GM12874 (cell line): ENCODE measurements around the gene ING5.
A peak's percentile ranks its signal among the peaks of the same experiment; 100 is the strongest.

Experiments
- TF ChIP-seq, protein P1 (sequence below): IDR thresholded peaks from 2 replicates; pipeline ENCODE4 v1.5.1; 2011; ENCODE audit warnings: low read depth, mild to moderate bottlenecking, control low read depth, low read length, moderate library complexity; ENCODE audit not compliant: insufficient read depth

The ING5 gene

GRCh38 chr2:241729868-241730267 lies 28.0 kb downstream of the ING5 start:
- TF ChIP-seq, protein P1, sequence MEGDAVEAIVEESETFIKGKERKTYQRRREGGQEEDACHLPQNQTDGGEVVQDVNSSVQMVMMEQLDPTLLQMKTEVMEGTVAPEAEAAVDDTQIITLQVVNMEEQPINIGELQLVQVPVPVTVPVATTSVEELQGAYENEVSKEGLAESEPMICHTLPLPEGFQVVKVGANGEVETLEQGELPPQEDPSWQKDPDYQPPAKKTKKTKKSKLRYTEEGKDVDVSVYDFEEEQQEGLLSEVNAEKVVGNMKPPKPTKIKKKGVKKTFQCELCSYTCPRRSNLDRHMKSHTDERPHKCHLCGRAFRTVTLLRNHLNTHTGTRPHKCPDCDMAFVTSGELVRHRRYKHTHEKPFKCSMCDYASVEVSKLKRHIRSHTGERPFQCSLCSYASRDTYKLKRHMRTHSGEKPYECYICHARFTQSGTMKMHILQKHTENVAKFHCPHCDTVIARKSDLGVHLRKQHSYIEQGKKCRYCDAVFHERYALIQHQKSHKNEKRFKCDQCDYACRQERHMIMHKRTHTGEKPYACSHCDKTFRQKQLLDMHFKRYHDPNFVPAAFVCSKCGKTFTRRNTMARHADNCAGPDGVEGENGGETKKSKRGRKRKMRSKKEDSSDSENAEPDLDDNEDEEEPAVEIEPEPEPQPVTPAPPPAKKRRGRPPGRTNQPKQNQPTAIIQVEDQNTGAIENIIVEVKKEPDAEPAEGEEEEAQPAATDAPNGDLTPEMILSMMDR, result no peak

GRCh38 chr2:241730671-241731293 lies 28.9 kb downstream of the ING5 start:
- TF ChIP-seq, protein P1, result no peak

DNA sequence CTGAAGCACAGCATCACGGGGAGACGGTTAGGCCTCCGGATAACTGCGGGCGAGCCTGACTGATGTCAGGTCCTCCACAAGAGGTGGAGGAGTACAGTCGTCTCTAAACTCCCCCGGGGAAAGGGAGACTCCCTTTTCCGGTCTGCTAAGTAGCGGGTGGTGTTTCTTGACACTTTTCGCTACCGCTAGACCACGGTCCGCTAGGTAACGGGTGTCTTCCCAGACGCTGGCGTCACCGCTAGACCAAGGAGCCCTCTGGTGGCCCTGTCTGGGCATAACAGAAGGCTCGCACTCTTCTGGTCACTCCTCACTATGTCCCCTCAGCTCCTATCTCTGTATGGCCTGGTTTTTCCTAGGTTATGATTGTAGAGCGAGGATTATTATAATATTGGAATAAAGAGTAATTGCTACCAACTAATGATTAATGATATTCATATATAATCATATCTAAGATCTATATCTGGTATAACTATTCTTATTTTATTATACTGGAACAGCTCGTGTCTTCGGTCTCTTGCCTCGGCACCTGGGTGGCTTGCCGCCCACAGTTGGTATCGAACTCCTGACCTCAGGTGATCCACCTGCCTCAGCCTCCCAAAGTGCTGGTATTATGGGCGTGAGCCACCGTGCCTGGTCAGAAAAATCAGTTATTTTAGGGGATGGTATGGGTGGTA lies 30.8 kb downstream of the ING5 start:
- TF ChIP-seq, protein P1, result peak; percentile 39; the same call in 1 of the 2 replicates

DNA sequence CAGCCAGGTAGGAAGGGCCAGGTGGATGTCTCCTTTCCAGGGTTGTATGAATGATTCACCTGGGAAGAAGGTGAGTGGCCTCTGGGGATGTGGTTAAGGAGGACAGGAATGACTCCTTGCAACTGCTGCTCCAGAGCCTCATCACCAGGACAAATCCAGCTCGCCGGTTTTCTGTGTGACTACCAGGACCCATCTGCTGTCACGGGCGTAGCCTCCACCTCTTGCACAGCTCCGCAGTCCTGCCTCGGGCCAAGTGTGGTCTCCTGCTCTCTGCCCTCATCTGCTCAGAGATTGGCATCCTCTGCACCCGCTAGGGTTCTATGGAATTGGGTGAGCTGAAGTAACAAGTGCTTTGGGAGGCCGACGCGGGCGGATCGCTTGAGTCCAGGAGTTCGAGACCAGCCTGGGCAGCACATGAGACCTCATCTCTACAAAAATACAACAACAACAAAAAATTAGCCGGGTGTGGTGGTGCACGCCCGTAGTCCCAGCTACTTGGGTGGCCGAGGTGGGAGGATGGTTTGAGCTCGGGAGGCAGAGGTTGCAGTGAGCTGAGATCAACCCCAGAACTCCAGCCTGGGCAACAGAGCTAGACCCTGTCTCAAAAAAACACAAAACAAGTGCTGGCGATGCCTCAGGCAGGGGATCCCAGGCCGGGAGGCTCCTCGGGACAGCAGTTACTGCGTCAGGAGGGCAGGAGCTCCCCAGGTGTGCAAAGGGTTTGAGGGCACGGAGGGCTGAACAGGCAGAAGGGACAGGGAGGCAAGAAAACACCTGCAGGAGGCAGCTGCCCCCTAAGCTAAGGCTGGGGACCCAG lies 31.8 kb downstream of the ING5 start:
- TF ChIP-seq, protein P1, result no peak

GRCh38 chr2:241734208-241734466 lies 32.3 kb downstream of the ING5 start:
- TF ChIP-seq, protein P1, result 0 out of 2 replicates have a peak, but pooled peaks have one; percentile 21

GRCh38 chr2:241734467-241735208 lies 32.8 kb downstream of the ING5 start, which contains the start of gene D2HGDH:
Gene D2HGDH, plus strand, starts transcription at chr2:241734630. Its CDS starts 595 bp downstream, at chr2:241735225.
- TF ChIP-seq, protein P1, result no peak

- TF ChIP-seq, protein P1, result no peak
Observed at GRCh38 chr2:241736111-241736510, 34.3 kb downstream of the ING5 start.
